Suprapubic skin (tissue), 4 donors: Measurements from ENCODE around the gene CALML3.

Source experiments
- CTCF ChIP-seq, 2 donors: fragments of 200-600 bp in 1 of 2; fragments of 450-650 bp in 1 of 2; sonication (generic) in 1 of 2; IDR thresholded peaks; one replicate each; pipeline ENCODE4 v1.5.1; 2016 to 2019; ENCODE audit warnings: antibody characterized with exemption in 2 of 2, mild to moderate bottlenecking in 1 of 2, moderate library complexity in 1 of 2
- EP300 ChIP-seq: sonication (generic); formaldehyde crosslinking; IDR thresholded peaks from one replicate; pipeline ENCODE4 v1.6.1; 2017; ENCODE audit warnings: antibody characterized with exemption
- POLR2AphosphoS5 ChIP-seq, 3 donors: sonication (generic); formaldehyde crosslinking; IDR thresholded peaks; one replicate each; pipeline ENCODE4 v1.6.1; 2017; ENCODE audit warnings: antibody characterized with exemption in 3 of 3

- no peak for TF ChIP-seq POLR2AphosphoS5 (IDR thresholded peaks at IDR 0.05)
- no peak for TF ChIP-seq EP300
- TF ChIP-seq CTCF (IDR thresholded peaks at IDR 0.05): no peak
Observed at GRCh38 chr10:5507649-5508131, 17.1 kb upstream of the CALML3 start.
